ENCODE measurements around the gene SORBS1. TPM values are rescaled to one million over a fixed set of nuclear protein-coding genes. Genes with fewer than 3 reads are reported as not detected.
"Not testable (repeated sequence)": the region's sequence is repeated elsewhere in the genome, so short reads cannot be mapped to it uniquely, and the experiment has no call there.

The SORBS1 gene
- total and polyA plus RNA-seq, 4 donors, result 33.2 to 71.3 (median 44.1) TPM

GRCh38 chr10:95469676-95470075 is 91.5 kb downstream of the SORBS1 start:
- no peak for TF ChIP-seq TAF1 (conservative IDR thresholded peaks at IDR 0.05)
- no peak for TF ChIP-seq EGR1 (IDR thresholded peaks at IDR 0.05; ENCODE audit: low read depth in 2 of 2)
- TF ChIP-seq JUND (IDR thresholded peaks at IDR 0.05), result no peak
- TF ChIP-seq YY1 (IDR thresholded peaks at IDR 0.05), result no peak
- TF ChIP-seq HNF4G (IDR thresholded peaks at IDR 0.05), result no peak
- no peak for TF ChIP-seq ATF3 (IDR thresholded peaks at IDR 0.05)
- TF ChIP-seq, protein P1, sequence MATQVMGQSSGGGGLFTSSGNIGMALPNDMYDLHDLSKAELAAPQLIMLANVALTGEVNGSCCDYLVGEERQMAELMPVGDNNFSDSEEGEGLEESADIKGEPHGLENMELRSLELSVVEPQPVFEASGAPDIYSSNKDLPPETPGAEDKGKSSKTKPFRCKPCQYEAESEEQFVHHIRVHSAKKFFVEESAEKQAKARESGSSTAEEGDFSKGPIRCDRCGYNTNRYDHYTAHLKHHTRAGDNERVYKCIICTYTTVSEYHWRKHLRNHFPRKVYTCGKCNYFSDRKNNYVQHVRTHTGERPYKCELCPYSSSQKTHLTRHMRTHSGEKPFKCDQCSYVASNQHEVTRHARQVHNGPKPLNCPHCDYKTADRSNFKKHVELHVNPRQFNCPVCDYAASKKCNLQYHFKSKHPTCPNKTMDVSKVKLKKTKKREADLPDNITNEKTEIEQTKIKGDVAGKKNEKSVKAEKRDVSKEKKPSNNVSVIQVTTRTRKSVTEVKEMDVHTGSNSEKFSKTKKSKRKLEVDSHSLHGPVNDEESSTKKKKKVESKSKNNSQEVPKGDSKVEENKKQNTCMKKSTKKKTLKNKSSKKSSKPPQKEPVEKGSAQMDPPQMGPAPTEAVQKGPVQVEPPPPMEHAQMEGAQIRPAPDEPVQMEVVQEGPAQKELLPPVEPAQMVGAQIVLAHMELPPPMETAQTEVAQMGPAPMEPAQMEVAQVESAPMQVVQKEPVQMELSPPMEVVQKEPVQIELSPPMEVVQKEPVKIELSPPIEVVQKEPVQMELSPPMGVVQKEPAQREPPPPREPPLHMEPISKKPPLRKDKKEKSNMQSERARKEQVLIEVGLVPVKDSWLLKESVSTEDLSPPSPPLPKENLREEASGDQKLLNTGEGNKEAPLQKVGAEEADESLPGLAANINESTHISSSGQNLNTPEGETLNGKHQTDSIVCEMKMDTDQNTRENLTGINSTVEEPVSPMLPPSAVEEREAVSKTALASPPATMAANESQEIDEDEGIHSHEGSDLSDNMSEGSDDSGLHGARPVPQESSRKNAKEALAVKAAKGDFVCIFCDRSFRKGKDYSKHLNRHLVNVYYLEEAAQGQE (IDR thresholded peaks at IDR 0.05), result no peak
- TF ChIP-seq SP1 (IDR thresholded peaks at IDR 0.05), result no peak
- no peak for TF ChIP-seq FOXA2 (IDR thresholded peaks at IDR 0.05)
- no peak for TF ChIP-seq GABPA (IDR thresholded peaks at IDR 0.05 in 1 of 2, conservative IDR thresholded peaks at IDR 0.05 in 1 of 2)
- no peak for TF ChIP-seq FOXA1 (IDR thresholded peaks at IDR 0.05)
- TF ChIP-seq, protein P2, sequence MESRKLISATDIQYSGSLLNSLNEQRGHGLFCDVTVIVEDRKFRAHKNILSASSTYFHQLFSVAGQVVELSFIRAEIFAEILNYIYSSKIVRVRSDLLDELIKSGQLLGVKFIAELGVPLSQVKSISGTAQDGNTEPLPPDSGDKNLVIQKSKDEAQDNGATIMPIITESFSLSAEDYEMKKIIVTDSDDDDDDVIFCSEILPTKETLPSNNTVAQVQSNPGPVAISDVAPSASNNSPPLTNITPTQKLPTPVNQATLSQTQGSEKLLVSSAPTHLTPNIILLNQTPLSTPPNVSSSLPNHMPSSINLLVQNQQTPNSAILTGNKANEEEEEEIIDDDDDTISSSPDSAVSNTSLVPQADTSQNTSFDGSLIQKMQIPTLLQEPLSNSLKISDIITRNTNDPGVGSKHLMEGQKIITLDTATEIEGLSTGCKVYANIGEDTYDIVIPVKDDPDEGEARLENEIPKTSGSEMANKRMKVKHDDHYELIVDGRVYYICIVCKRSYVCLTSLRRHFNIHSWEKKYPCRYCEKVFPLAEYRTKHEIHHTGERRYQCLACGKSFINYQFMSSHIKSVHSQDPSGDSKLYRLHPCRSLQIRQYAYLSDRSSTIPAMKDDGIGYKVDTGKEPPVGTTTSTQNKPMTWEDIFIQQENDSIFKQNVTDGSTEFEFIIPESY (IDR thresholded peaks at IDR 0.05), result no peak
- TF ChIP-seq CTCF (IDR thresholded peaks at IDR 0.05; ENCODE audit: low read depth, low read length, missing input control), result no peak
- no peak for TF ChIP-seq HNF4A (conservative IDR thresholded peaks at IDR 0.05)
- TF ChIP-seq RXRA (IDR thresholded peaks at IDR 0.05), result no peak
- no peak for TF ChIP-seq NR2F2 (IDR thresholded peaks at IDR 0.05)
- peak overlapping the region in 1 of 2 donors; percentile 12 for H3K9ac ChIP-seq (ENCODE audit: low read depth in 1 of 2, low read length in 2 of 2)
- no peak for DNase-seq (ENCODE audit: low spot score)
- H3K9me3 ChIP-seq (ENCODE audit: control insufficient read depth in 4 of 4, low read length in 3 of 4), result no peaks in the 10 kb centered on the region
- no peak overlapping the region for H3K4me3 ChIP-seq (ENCODE audit: low read depth in 1 of 3, low read length in 3 of 3)
- H3K4me1 ChIP-seq (ENCODE audit: control insufficient read depth in 4 of 4, insufficient read depth in 4 of 4, low read length in 3 of 4), result peaks cover 14 to 47% (median 32%) of the 10 kb centered on the region in 4 donors
- 78% methylated on average over 5 of the region's 5 CpGs for WGBS
- no peaks in the 10 kb centered on the region for H3K36me3 ChIP-seq (ENCODE audit: control insufficient read depth in 4 of 4, insufficient read depth in 3 of 4, low read depth in 1 of 4, low read length in 3 of 4)
- H3K27me3 ChIP-seq (ENCODE audit: control insufficient read depth in 4 of 4, insufficient read depth in 4 of 4, low read length in 3 of 4), result no peaks in the 10 kb centered on the region
- peak overlapping the region; percentile 28 to 63 for H3K27ac ChIP-seq (ENCODE audit: low read depth in 1 of 2, low read length in 2 of 2)

- peak overlapping the region; percentile 28 to 63 for H3K27ac ChIP-seq (ENCODE audit: low read depth in 1 of 2, low read length in 2 of 2)
- H3K4me1 ChIP-seq (ENCODE audit: control insufficient read depth in 4 of 4, insufficient read depth in 4 of 4, low read length in 3 of 4), result peaks cover 16 to 45% (median 28%) of the 10 kb centered on the region in 4 donors
- H3K4me3 ChIP-seq (ENCODE audit: low read depth in 1 of 3, low read length in 3 of 3), result no peak overlapping the region
- 67% methylated on average over 3 of the region's 3 CpGs for WGBS
- TF ChIP-seq NR2F2 (IDR thresholded peaks at IDR 0.05) (peak; percentile 37), SP1 (IDR thresholded peaks at IDR 0.05) (peak; percentile 17), HNF4A (conservative IDR thresholded peaks at IDR 0.05) (no peak)
- peak overlapping the region in 1 of 2 donors; percentile 7 for H3K9ac ChIP-seq (ENCODE audit: low read depth in 1 of 2, low read length in 2 of 2)
- DNase-seq (ENCODE audit: low spot score), result no peak
- no peaks in the 10 kb centered on the region for H3K27me3 ChIP-seq (ENCODE audit: control insufficient read depth in 4 of 4, insufficient read depth in 4 of 4, low read length in 3 of 4)
- no peaks in the 10 kb centered on the region for H3K9me3 ChIP-seq (ENCODE audit: control insufficient read depth in 4 of 4, low read length in 3 of 4)
- no peaks in the 10 kb centered on the region for H3K36me3 ChIP-seq (ENCODE audit: control insufficient read depth in 4 of 4, insufficient read depth in 3 of 4, low read depth in 1 of 4, low read length in 3 of 4)
Measured at GRCh38 chr10:95469251-95469650, 91.9 kb downstream of the SORBS1 start.

- DNase-seq (ENCODE audit: low spot score); H3K9ac ChIP-seq (ENCODE audit: low read depth in 1 of 2, low read length in 2 of 2); H3K36me3 ChIP-seq (ENCODE audit: control insufficient read depth in 4 of 4, insufficient read depth in 3 of 4, low read depth in 1 of 4, low read length in 3 of 4); H3K27me3 ChIP-seq (ENCODE audit: control insufficient read depth in 4 of 4, insufficient read depth in 4 of 4, low read length in 3 of 4); H3K9me3 ChIP-seq (ENCODE audit: control insufficient read depth in 4 of 4, low read length in 3 of 4); H3K4me3 ChIP-seq (ENCODE audit: low read depth in 1 of 3, low read length in 3 of 3): not testable (repeated sequence)
- 95% methylated on average over 5 of the region's 5 CpGs for WGBS
- peaks cover 14 to 35% (median 26%) of the 10 kb centered on the region in 4 donors for H3K4me1 ChIP-seq (ENCODE audit: control insufficient read depth in 4 of 4, insufficient read depth in 4 of 4, low read length in 3 of 4)
- peak overlapping the region; percentile 14 to 54 for H3K27ac ChIP-seq (ENCODE audit: low read depth in 1 of 2, low read length in 2 of 2)
Measured at GRCh38 chr10:95467642-95468041, 93.5 kb downstream of the SORBS1 start.

Data from liver (tissue), 9 donors.